ENCODE results near the gene OR2D2.

OR2D2 gene

DNA sequence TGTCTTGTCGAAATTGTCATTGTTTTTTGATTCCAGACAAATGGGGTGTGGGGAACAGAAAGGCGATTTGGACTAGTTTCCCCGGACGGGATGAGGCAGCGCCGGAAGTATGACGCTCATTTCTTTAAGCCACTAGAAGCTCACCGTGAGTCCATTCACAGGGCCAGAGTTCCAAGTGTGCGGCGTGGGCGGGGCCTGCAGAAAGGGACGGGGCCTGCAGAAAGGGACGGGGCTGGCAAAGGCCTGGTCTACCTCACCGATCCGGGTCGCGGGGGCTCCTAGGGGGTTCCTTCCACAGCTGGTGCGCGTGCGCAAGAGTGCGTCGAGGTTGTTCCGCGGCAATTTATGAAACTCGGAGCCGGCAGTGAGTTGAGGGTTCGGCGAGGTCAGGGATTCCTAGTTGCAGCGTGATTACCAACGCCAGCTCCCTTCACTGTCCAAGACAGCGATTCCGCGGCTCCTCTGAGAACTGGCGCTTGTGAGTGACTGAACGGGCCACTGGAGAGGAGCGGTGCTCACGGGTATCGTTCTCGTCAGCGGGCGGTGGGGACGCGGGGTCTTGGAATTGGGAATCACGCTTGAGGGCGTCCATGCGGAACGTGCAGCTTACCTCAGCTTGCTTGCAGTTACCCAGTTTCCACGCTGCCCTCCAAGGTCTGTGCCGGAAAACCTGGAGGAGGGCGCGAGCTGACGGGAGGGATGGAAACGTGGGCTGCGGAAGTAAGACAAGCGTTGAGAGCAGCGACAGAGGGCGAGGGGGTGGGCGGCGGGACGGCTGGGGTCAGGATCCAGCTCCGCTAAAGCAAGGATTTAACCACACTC is 34.1 kb upstream of the OR2D2 start, which contains the start of gene ZNF215:
ZNF215 (plus strand) TSS at position 219 of the 822 bp plus-strand sequence. CDS start 5,847 bp downstream, outside the sequence.
- CTCF ChIA-PET: no interaction called here

DNA sequence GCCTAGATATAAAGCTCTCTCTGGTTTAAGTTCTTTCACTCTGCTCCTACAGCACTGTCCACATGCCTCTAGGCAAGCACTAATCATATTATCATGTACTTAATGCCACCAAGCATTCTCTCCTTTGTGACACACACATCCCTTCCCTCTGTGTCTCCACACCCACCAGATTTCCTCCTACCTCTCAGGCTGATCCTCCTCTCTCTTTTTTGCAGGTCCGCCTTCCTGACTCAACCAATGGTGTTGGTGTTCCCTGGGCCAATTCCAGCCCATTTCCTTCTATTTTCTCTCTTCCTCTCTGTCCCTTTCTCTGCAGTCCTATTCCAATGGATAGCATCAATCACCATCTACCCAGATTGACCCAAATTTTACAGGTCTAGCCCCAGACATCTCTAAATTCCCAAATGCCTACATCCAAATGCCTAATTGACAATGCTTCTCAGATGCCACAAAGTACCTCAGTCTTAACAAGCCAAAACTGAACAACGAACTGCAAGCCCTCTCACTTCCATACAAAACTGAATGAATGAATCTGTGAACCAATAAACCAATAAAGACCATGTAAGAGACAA is 33.4 kb upstream of the OR2D2 start:
- H3K4me3 ChIP-seq (ENCODE audit: control insufficient read depth in 1 of 7, extremely low read depth in 1 of 7, insufficient read depth in 4 of 7, low read depth in 2 of 7, low read length in 6 of 7): peak overlapping the region in 6 of 7 experiments; percentile 70 to 98 (median 82)
- ChIA-PET CTCF (no interaction called here), POLR2A (interaction anchor here (0.8 kb wide), 1 partner anchor 319 kb away, joined by 3 read pairs; no protein-coding TSS in a partner anchor)
- peak overlapping the region in 1 of 2 experiments; percentile 56 for H3K27ac ChIP-seq (ENCODE audit: insufficient read depth in 1 of 2, low read depth in 1 of 2, low read length in 2 of 2, poor library complexity in 1 of 2, severe bottlenecking in 2 of 2)
- peaks cover 0 to 20% (median 9%) of the 10 kb centered on the region in 4 experiments for H3K4me1 ChIP-seq (ENCODE audit: control extremely low read depth in 1 of 4, control insufficient read depth in 4 of 4, insufficient read depth in 4 of 4, low read length in 3 of 4)
- H3K27me3 ChIP-seq (replicated peaks in 2 of 5; ENCODE audit: control insufficient read depth in 4 of 5, insufficient read depth in 5 of 5, low read length in 4 of 5): peaks cover 0 to 10% (median 0%) of the 10 kb centered on the region in 5 experiments
- no peaks in the 10 kb centered on the region for H3K36me3 ChIP-seq (ENCODE audit: control insufficient read depth in 4 of 4, insufficient read depth in 4 of 4, low read length in 3 of 4)
- DNase-seq: peak in 1 of 3 donors; percentile 26
- WGBS (ENCODE audit: insufficient coverage): 100% methylated on average over 1 of the region's 2 CpGs
- no peaks in the 10 kb centered on the region for H3K9me3 ChIP-seq (ENCODE audit: control extremely low read depth in 1 of 5, control insufficient read depth in 4 of 5, insufficient read depth in 2 of 5, low read depth in 1 of 5, low read length in 4 of 5)

More for the DNA sequence above, 34.1 kb upstream of the OR2D2 start, which contains the start of gene ZNF215:
- H3K27ac ChIP-seq (ENCODE audit: insufficient read depth in 1 of 2, low read depth in 1 of 2, low read length in 2 of 2, poor library complexity in 1 of 2, severe bottlenecking in 2 of 2): peak within 1 kb of the TSS in 1 of 2 experiments; percentile 56
- WGBS (ENCODE audit: insufficient coverage): under 1% methylated on average over 54 of the region's 61 CpGs
- DNase-seq: peak; percentile 29 to 83 (median 72)
- H3K27me3 ChIP-seq (replicated peaks in 2 of 5; ENCODE audit: control insufficient read depth in 4 of 5, insufficient read depth in 5 of 5, low read length in 4 of 5): peaks cover 0 to 10% (median 0%) of the 10 kb centered on the region in 5 experiments
- POLR2A ChIA-PET: interaction anchor here (0.8 kb wide), 1 partner anchor 320 kb away, joined by 3 read pairs; no protein-coding TSS in a partner anchor
- H3K4me3 ChIP-seq (ENCODE audit: control insufficient read depth in 1 of 7, extremely low read depth in 1 of 7, insufficient read depth in 4 of 7, low read depth in 2 of 7, low read length in 6 of 7): peak within 1 kb of the TSS; percentile 48 to 98 (median 82)
- H3K9me3 ChIP-seq (ENCODE audit: control extremely low read depth in 1 of 5, control insufficient read depth in 4 of 5, insufficient read depth in 2 of 5, low read depth in 1 of 5, low read length in 4 of 5): no peaks in the 10 kb centered on the region
- no peaks in the 10 kb centered on the region for H3K36me3 ChIP-seq (ENCODE audit: control insufficient read depth in 4 of 4, insufficient read depth in 4 of 4, low read length in 3 of 4)
- peaks cover 0 to 20% (median 9%) of the 10 kb centered on the region in 4 experiments for H3K4me1 ChIP-seq (ENCODE audit: control extremely low read depth in 1 of 4, control insufficient read depth in 4 of 4, insufficient read depth in 4 of 4, low read length in 3 of 4)

DNA sequence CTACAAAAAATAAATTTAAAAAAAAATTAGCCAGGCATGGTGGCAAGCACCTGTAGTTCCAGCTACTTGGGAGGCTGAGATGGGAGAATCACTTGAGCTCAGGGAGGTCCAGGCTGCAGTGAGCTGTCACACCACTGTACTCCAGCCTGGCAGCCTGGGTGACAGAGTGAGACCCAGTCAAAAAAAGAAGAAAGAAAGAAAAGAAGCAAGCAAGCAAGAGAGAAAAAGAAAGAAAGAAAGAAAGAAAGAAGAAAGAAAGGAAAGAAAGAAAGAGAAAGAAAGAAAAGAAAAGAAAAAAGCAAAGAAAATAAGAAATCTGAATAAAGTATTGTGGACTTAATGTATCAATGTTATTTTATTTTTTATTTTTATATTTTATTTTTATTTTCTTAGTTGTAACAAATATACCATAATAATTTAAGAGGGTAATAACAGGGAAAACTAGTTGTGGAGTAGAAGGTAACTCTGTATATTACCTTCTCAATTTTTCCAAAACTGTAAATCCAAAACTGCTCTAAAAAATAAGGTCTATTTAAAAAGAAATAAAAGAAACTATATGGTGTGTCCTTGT is 32.8 kb upstream of the OR2D2 start:
- DNase-seq: no peak
- Histone ChIP-seq H3K4me1 (ENCODE audit: control extremely low read depth in 1 of 4, control insufficient read depth in 4 of 4, insufficient read depth in 4 of 4, low read length in 3 of 4) (peaks cover 0 to 20% (median 9%) of the 10 kb centered on the region in 4 experiments), H3K27me3 (replicated peaks in 2 of 5; ENCODE audit: control insufficient read depth in 4 of 5, insufficient read depth in 5 of 5, low read length in 4 of 5) (peaks cover 0 to 10% (median 0%) of the 10 kb centered on the region in 5 experiments), H3K4me3 (ENCODE audit: control insufficient read depth in 1 of 7, extremely low read depth in 1 of 7, insufficient read depth in 4 of 7, low read depth in 2 of 7, low read length in 6 of 7) (no peak overlapping the region), H3K9me3 (ENCODE audit: control extremely low read depth in 1 of 5, control insufficient read depth in 4 of 5, insufficient read depth in 2 of 5, low read depth in 1 of 5, low read length in 4 of 5) (no peaks in the 10 kb centered on the region), H3K36me3 (ENCODE audit: control insufficient read depth in 4 of 4, insufficient read depth in 4 of 4, low read length in 3 of 4) (no peaks in the 10 kb centered on the region), H3K27ac (ENCODE audit: insufficient read depth in 1 of 2, low read depth in 1 of 2, low read length in 2 of 2, poor library complexity in 1 of 2, severe bottlenecking in 2 of 2) (no peak overlapping the region)
- ChIA-PET POLR2A (no interaction called here), CTCF (no interaction called here)

DNA sequence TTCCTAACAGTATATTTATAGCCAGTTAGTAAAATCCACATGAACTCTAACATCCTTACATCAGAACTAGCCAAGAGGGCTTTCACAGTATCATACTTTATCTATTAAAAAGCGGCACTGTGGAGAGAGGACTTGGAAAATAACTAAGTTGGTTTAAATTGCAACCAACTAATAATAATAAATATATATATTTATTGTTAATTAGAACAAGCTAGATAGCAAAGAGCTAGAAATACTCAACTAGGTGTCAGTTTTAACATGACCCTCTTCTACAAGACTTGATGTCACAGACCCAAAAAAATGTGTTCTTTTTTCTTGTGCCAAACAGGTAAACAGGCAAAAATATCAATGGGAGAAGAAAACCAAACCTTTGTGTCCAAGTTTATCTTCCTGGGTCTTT is 28.4 kb upstream of the OR2D2 start, which contains the start of gene OR2D3:
OR2D3 (plus strand) TSS at position 301 of the 400 bp plus-strand sequence; CDS start at position 301, 0 bp downstream.
- POLR2A ChIA-PET: no interaction called here
- CTCF ChIA-PET: no interaction called here
- DNase-seq: no peak
- Histone ChIP-seq H3K4me3 (ENCODE audit: control insufficient read depth in 1 of 7, extremely low read depth in 1 of 7, insufficient read depth in 4 of 7, low read depth in 2 of 7, low read length in 6 of 7) (no peak within 1 kb of the TSS), H3K9me3 (ENCODE audit: control extremely low read depth in 1 of 5, control insufficient read depth in 4 of 5, insufficient read depth in 2 of 5, low read depth in 1 of 5, low read length in 4 of 5) (no peaks in the 10 kb centered on the region), H3K27ac (ENCODE audit: insufficient read depth in 1 of 2, low read depth in 1 of 2, low read length in 2 of 2, poor library complexity in 1 of 2, severe bottlenecking in 2 of 2) (no peak within 1 kb of the TSS), H3K27me3 (replicated peaks in 2 of 5; ENCODE audit: control insufficient read depth in 4 of 5, insufficient read depth in 5 of 5, low read length in 4 of 5) (peaks cover 0 to 3% (median 0%) of the 10 kb centered on the region in 5 experiments), H3K36me3 (ENCODE audit: control insufficient read depth in 4 of 4, insufficient read depth in 4 of 4, low read length in 3 of 4) (no peaks in the 10 kb centered on the region), H3K4me1 (ENCODE audit: control extremely low read depth in 1 of 4, control insufficient read depth in 4 of 4, insufficient read depth in 4 of 4, low read length in 3 of 4) (peaks cover 0 to 1% (median 0%) of the 10 kb centered on the region in 4 experiments)
- WGBS (ENCODE audit: insufficient coverage): no CpG with 5 or more reads among the region's 1 CpG

DNA sequence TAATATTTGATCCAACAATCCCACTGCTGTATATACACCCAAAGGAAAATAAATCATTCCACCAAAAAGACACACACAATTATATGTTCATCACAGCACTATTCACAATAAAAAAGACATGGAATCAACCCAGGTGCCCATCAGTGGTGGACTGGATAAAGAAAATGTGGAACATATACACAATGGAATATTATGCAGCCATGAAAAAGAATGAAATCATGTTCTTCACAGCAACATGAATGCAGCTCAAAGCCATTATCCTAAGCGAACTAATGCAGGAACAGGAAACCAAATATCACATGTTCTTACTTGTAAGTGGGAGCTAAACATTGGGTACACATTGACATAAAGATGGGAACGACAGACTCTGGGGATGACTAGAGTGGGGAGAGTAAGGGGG is 27.4 kb upstream of the OR2D2 start:
- ChIA-PET POLR2A (no interaction called here), CTCF (no interaction called here)
- Histone ChIP-seq H3K27ac (ENCODE audit: insufficient read depth in 1 of 2, low read depth in 1 of 2, low read length in 2 of 2, poor library complexity in 1 of 2, severe bottlenecking in 2 of 2) (no peak overlapping the region), H3K4me3 (ENCODE audit: control insufficient read depth in 1 of 7, extremely low read depth in 1 of 7, insufficient read depth in 4 of 7, low read depth in 2 of 7, low read length in 6 of 7) (no peak overlapping the region), H3K36me3 (ENCODE audit: control insufficient read depth in 4 of 4, insufficient read depth in 4 of 4, low read length in 3 of 4) (no peaks in the 10 kb centered on the region), H3K9me3 (ENCODE audit: control extremely low read depth in 1 of 5, control insufficient read depth in 4 of 5, insufficient read depth in 2 of 5, low read depth in 1 of 5, low read length in 4 of 5) (no peaks in the 10 kb centered on the region), H3K27me3 (replicated peaks in 2 of 5; ENCODE audit: control insufficient read depth in 4 of 5, insufficient read depth in 5 of 5, low read length in 4 of 5) (no peaks in the 10 kb centered on the region), H3K4me1 (ENCODE audit: control extremely low read depth in 1 of 4, control insufficient read depth in 4 of 4, insufficient read depth in 4 of 4, low read length in 3 of 4) (no peaks in the 10 kb centered on the region)
- no peak for DNase-seq
- 100% methylated on average over 1 of the region's 2 CpGs for WGBS (ENCODE audit: insufficient coverage)

DNA sequence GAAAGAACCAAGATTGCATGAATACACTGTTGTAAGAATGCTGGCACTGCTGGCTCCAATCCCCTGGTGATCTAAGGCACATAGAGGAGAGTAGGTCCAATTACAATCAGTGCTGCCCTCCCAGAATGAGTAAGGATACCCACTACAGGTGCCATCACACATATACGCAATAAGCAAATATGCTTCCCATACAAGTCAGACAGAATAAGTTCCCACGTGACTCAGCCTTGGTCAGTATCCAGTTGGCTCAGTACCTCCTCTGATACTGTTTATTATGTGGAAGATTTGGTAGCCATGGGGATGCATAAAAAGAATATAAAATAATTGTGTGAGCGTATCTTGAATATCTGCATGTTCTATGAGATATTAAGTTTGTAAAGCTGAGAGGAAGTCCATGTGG is 19.6 kb upstream of the OR2D2 start:
- POLR2A ChIA-PET: no interaction called here

More for the DNA sequence above, 19.6 kb upstream of the OR2D2 start:
- CTCF ChIA-PET: no interaction called here
- Histone ChIP-seq H3K27me3 (replicated peaks in 2 of 5; ENCODE audit: control insufficient read depth in 4 of 5, insufficient read depth in 5 of 5, low read length in 4 of 5) (no peaks in the 10 kb centered on the region), H3K4me1 (ENCODE audit: control extremely low read depth in 1 of 4, control insufficient read depth in 4 of 4, insufficient read depth in 4 of 4, low read length in 3 of 4) (peaks cover 0 to 2% (median 0%) of the 10 kb centered on the region in 4 experiments), H3K36me3 (ENCODE audit: control insufficient read depth in 4 of 4, insufficient read depth in 4 of 4, low read length in 3 of 4) (no peaks in the 10 kb centered on the region), H3K27ac (ENCODE audit: insufficient read depth in 1 of 2, low read depth in 1 of 2, low read length in 2 of 2, poor library complexity in 1 of 2, severe bottlenecking in 2 of 2) (no peak overlapping the region), H3K9me3 (ENCODE audit: control extremely low read depth in 1 of 5, control insufficient read depth in 4 of 5, insufficient read depth in 2 of 5, low read depth in 1 of 5, low read length in 4 of 5) (no peaks in the 10 kb centered on the region), H3K4me3 (ENCODE audit: control insufficient read depth in 1 of 7, extremely low read depth in 1 of 7, insufficient read depth in 4 of 7, low read depth in 2 of 7, low read length in 6 of 7) (no peak overlapping the region)
- WGBS (ENCODE audit: insufficient coverage): 91% methylated on average over 1 of the region's 3 CpGs
- peak in 1 of 3 donors; percentile 28 for DNase-seq
